HK-2 (cell line): ENCODE results near the gene MBOAT2.

Source experiments
- DNase-seq: peaks from one replicate; pipeline ENCODE4 v3.0.0-alpha.2; 2018; ENCODE audit not compliant: unreplicated experiment

The MBOAT2 gene

DNA sequence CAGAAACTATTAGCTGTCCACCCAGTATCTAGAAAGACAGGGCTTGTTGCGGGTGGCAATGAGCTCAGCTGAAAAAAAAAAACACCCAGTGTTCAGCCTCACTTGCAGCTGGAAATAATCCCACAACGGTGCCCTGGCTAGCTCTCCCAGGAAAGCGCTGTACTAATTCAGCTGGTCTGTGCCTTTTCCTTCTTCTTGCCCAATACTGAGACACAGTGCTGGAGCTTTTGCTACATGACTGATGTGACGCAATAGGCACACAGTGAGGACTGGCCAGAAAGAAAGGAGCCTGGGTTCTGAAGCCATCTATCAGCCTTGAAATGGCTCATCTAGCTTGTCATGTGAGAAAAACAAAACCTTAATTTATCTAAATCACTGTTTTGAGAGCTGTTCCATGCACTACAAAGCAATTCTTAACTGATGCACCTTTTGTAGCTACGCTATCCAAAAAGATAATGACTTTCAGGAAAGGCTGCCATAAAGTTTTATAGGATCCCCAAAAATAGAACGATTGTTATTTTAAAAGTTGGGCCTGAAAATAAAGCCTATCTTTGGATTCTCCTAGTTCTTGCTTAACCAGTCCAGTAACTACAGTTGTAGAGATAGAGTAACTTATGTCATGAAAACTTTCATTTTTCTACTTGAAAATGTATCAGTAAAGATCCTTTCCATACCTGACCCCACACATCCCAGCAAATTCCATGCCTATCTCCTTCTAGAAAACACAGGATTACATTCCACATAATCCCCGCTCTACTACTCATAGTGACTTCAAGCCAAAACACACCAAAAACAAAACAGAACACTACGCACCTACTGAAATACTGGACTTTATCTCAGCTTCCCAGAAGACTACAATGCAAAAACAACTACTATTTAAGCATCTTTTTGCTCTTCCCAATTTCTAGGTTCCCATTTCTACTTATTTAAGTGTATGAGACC lies 181.9 kb downstream of the MBOAT2 start:
- no peak for DNase-seq

DNA sequence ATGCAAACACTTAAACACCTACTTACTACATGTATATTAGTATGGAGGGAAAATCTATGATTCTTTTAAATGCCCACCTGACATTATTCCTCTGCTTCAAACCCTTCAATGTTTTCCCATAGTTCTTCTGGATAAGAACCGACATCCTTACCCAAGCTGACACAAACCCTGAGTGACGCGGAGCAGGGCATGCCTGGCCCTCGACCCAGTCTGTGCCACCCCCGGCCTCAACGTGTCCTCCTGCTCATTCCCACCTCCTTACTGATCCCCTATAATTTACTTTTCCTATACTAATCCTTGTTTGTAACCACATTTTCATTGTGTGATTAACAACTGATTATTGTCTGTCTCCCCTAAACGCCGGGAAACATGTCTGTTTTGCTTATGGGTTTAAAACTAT lies 183.5 kb downstream of the MBOAT2 start:
- no peak for DNase-seq

DNA sequence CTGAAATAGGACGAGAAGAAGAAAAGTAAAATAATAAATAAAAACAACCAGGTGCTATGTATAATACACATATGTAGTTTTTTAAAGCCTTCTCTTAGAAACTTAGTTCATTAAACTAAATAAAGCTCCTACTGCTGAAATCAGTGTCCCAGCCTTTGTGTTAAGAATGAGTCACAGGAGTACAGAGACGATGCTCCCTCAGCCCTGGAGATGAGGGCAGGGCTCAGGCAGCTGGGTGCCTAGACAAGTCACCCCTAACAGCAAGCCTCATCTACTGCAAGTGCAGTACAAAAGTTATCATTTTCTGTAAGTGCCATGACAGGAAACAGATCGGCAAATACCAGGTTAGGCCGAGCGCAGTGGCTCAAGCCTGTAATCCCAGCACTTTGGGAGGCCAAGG lies 184.3 kb downstream of the MBOAT2 start:
- DNase-seq, result no peak

DNA sequence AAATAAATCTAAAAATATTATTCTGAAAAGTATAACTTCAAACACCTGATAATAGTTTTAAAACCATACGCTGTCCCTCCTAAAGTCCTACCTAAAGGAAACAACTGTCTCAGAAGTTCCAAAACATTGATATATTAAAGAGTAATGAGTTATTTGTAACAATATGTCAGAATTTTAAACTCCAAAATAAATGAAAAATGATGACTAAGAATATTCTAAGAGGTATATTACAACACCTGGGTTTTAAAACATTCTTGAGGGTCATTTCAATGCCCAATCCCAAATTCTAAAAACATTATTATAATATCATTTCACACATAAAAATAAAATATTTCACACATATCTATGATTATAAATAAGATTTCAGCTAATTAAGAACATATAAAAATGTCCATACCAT lies 186.3 kb downstream of the MBOAT2 start:
- DNase-seq, result no peak

DNA sequence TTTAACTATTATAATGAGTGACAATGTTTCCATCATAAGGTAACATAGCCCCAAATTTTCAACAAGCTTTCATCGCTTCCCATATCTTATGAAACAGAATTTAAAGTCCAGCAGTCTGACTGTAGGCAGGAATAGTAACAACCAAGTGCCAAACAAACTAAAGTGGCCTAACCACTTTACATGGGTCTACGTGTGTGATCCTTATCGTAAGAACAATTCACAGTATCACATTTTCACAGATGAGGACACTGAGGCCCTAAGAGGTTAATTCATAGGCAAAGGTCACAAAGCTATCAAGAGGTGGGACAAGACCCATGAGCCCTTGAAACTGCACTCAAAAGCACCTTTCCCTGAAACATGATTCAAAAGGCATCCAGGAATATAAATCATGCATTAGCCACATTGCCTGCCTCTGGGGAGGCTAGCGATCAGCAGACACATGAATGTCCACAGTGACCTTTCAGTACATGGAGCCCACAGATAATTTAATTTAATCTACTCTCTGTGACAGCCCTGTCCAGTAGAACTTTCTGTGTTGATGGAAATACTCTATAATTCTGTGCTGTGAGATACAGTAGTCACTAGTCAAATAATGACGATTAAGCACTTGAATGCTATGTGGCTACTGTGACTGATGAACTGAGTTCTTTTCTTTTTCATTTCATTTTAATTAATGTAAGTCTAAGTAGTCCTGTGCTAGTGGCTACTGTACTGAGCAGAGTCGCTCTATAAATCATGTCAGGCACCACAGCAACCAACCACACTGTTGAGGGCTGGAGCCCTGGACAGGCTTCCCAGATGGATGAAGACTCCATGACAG lies 196.4 kb downstream of the MBOAT2 start:
- DNase-seq, result no peak

DNA sequence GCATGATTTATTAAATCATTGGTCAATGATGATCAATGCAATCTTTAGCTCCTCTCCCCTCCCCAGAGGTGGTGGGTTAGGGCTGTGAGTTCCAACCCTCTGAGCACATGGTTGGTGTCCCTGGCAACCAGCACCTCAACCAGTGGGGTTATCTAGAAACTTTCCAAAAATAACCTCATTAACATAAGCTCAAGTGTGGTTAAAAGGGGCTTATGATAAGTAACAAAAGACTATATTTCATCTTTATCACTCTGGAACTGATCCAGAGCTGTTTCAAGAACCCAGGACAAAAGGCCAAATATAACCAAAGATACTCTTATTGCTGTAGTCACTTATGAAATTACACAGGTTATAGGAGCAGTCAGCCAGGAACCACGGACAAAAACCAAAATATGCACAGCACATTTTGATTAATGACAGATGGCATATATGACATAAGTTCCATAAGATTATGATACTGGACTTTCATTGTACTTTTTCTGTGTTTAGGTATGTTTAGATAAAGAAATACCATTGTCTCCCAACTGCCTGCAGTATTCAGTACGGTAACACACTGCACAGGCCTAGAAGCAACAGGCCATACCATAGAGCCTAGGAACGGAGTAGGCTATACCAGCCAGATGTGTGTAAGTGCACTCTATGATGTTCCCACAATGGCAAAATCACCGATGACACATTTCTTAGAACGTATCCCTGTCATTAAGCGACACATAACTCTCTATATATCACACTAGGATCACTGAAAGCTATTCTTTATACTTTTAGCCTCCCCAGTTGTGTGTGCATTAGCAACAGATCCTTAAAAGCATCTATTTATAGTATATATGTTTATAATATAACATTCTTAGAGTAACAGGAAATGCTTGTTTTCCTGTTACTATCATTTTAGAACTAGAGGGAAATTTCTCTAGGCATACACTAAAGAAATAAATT lies 197.9 kb downstream of the MBOAT2 start:
- no peak for DNase-seq

DNA sequence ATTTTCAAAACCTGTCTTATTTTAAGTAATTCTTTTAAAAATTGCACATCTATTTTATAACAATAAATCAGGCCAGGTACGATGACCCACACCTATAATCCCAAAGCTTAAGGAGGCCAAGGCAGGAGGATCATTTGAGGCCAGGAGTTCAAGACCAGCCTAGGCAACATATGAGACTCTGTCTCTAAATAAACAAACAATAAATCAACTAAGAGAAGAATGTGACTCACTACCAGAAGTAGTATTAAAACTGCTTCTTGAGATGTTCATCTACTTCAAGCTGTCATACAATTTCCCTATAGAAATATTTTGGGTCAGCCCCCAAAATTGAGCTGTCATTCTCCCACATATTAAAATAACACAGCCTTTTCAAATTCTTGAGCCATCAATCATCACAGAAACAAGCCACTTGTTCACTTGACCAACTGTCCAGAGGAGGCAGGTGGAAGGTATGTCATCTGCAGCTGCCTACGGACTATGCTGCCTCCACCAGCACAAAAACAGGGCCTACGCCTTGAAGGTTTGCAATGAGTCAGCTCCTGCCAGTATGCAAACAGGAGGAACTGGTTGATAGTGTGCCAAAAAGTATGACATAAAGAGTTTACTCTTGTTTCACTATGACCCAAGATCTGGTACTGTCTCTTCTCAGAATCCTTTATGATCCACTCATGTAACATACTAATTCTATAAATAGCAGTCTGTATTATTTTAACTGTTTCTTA lies 199.7 kb downstream of the MBOAT2 start:
- peak; percentile 34 for DNase-seq

DNA sequence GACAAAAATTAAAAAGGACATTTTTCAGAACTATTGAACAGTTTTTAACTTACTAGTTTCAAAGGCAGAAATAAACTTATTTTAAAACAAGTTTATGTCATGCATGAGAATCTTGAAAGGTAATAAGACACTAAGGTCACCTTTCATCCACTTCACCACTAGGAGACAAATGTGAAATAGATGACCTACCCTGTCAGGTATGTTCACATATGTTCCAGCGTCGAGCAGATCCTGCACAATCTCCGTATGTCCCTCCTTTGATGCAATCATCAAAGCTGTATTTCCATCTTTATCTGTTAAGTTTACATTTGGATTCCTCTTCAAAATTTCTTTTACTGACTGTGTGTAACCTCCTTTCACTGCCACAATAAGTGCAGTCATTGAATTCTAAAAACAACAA lies 200.7 kb downstream of the MBOAT2 start:
- no peak for DNase-seq
